Esophagus muscularis mucosa (tissue), 4 donors: ENCODE data around the gene PIK3IP1.

Experiments used
- EP300 ChIP-seq: sonication (generic); formaldehyde crosslinking; IDR thresholded peaks from one replicate; pipeline ENCODE4 v1.6.1; 2017; ENCODE audit warnings: antibody characterized with exemption
- POLR2A ChIP-seq: fragments of 450-650 bp; IDR thresholded peaks from one replicate; pipeline ENCODE4 v1.6.1; 2017; ENCODE audit warnings: antibody characterized with exemption, moderate library complexity, mild to moderate bottlenecking, low read depth
- POLR2AphosphoS5 ChIP-seq, 2 donors: sonication (generic); formaldehyde crosslinking; IDR thresholded peaks; one replicate each; pipeline ENCODE4 v1.6.1; 2017; ENCODE audit warnings: antibody characterized with exemption in 2 of 2
- TF ChIP-seq, protein P1 (sequence below), 3 experiments: fragments of 200-600 bp in 2 of 3; fragments of 450-650 bp in 1 of 3; sonication (generic) in 2 of 3; IDR thresholded peaks; one replicate each; pipeline ENCODE4 v1.5.1; 2017 to 2019; ENCODE audit warnings: antibody characterized with exemption in 3 of 3, mild to moderate bottlenecking in 2 of 3, moderate library complexity in 1 of 3

DNA sequence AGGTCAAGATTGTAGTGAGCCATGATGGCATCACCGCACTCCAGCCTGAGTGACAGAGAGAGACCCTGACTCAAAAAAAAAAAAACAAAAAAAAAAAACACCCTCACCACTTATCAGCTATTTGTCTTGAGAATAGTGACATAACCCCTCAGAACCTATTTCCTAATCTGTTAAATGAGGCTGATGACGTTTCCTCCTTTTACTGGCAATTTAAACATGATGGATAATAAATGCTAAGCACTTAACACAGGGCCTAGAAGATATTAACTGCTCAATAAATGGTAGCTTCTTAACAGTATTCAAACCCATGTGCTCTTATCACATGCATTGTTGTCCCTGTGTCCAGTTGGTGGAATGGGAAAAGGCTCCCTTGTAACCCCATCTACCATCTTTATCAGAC is 45.6 kb downstream of the PIK3IP1 start:
- TF ChIP-seq, protein P1, sequence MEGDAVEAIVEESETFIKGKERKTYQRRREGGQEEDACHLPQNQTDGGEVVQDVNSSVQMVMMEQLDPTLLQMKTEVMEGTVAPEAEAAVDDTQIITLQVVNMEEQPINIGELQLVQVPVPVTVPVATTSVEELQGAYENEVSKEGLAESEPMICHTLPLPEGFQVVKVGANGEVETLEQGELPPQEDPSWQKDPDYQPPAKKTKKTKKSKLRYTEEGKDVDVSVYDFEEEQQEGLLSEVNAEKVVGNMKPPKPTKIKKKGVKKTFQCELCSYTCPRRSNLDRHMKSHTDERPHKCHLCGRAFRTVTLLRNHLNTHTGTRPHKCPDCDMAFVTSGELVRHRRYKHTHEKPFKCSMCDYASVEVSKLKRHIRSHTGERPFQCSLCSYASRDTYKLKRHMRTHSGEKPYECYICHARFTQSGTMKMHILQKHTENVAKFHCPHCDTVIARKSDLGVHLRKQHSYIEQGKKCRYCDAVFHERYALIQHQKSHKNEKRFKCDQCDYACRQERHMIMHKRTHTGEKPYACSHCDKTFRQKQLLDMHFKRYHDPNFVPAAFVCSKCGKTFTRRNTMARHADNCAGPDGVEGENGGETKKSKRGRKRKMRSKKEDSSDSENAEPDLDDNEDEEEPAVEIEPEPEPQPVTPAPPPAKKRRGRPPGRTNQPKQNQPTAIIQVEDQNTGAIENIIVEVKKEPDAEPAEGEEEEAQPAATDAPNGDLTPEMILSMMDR (IDR thresholded peaks at IDR 0.05): no peak
- TF ChIP-seq POLR2A (no peak), EP300 (no peak), POLR2AphosphoS5 (IDR thresholded peaks at IDR 0.05) (no peak)
